Fibroblast of skin of right biceps (primary cell): ENCODE data around the gene IER5L.
A peak's percentile ranks its signal among the peaks of the same experiment; 100 is the strongest.

Experiments used
- DNase-seq: peaks from one replicate; pipeline ENCODE4 v3.0.0-alpha.2; 2013

Gene IER5L

GRCh38 chr9:129160712-129161533 lies 17.1 kb downstream of the IER5L start:
- DNase-seq = peak; percentile 73

GRCh38 chr9:129156163-129156562 lies 21.9 kb downstream of the IER5L start:
- DNase-seq = no peak

- no peak for DNase-seq
Observed at GRCh38 chr9:129154866-129155477, 23.1 kb downstream of the IER5L start.

GRCh38 chr9:129151469-129151868 lies 26.6 kb downstream of the IER5L start:
- no peak for DNase-seq

GRCh38 chr9:129150672-129151211 lies 27.3 kb downstream of the IER5L start:
- no peak for DNase-seq

- DNase-seq = no peak
Observed at GRCh38 chr9:129150122-129150521, 27.9 kb downstream of the IER5L start.

GRCh38 chr9:129149442-129149841 lies 28.6 kb downstream of the IER5L start:
- DNase-seq = no peak

- no peak for DNase-seq
Observed at GRCh38 chr9:129148463-129149204, 29.4 kb downstream of the IER5L start.

- DNase-seq = peak; percentile 87
Observed at GRCh38 chr9:129146441-129146941, 31.6 kb downstream of the IER5L start.

GRCh38 chr9:129145841-129146292 lies 32.2 kb downstream of the IER5L start:
- peak; percentile 97 for DNase-seq

- DNase-seq = no peak
Observed at GRCh38 chr9:129145316-129145715, 32.7 kb downstream of the IER5L start.

GRCh38 chr9:129143031-129143927 lies 34.8 kb downstream of the IER5L start:
- DNase-seq = peak; percentile 94

GRCh38 chr9:129142138-129142935 lies 35.7 kb downstream of the IER5L start:
- DNase-seq = no peak

- peak; percentile 97 for DNase-seq
Observed at GRCh38 chr9:129141066-129142041, 36.7 kb downstream of the IER5L start.

- peak; percentile 80 for DNase-seq
Observed at GRCh38 chr9:129140397-129141065, 37.5 kb downstream of the IER5L start.

- peak; percentile 100 for DNase-seq
Observed at GRCh38 chr9:129139993-129140396, 38.1 kb downstream of the IER5L start.

GRCh38 chr9:129139233-129139992 lies 38.6 kb downstream of the IER5L start:
- DNase-seq = peak; percentile 90

- DNase-seq = peak; percentile 52
Observed at GRCh38 chr9:129138476-129139232, 39.4 kb downstream of the IER5L start.
